Ovary (tissue), 3 donors: ENCODE measurements around the gene COQ7.

Experiments used
- CTCF ChIP-seq, 3 donors: fragments of 450-650 bp in 2 of 3; fragments of 200-600 bp in 1 of 3; IDR thresholded peaks; one replicate each; pipeline versions ENCODE4 v1.5.1 to v1.8.0; 2016 to 2022; ENCODE audit warnings: antibody characterized with exemption in 3 of 3, mild to moderate bottlenecking in 1 of 3
- EP300 ChIP-seq: sonication (generic); formaldehyde crosslinking; IDR thresholded peaks from one replicate; pipeline ENCODE4 v1.6.1; 2017; ENCODE audit warnings: antibody characterized with exemption
- POLR2A ChIP-seq: fragments of 450-650 bp; IDR thresholded peaks from one replicate; pipeline ENCODE4 v1.6.1; 2017; ENCODE audit warnings: antibody characterized with exemption, mild to moderate bottlenecking, moderate library complexity
- donor health status: DM: no; HTN: no; CAD: no.

DNA sequence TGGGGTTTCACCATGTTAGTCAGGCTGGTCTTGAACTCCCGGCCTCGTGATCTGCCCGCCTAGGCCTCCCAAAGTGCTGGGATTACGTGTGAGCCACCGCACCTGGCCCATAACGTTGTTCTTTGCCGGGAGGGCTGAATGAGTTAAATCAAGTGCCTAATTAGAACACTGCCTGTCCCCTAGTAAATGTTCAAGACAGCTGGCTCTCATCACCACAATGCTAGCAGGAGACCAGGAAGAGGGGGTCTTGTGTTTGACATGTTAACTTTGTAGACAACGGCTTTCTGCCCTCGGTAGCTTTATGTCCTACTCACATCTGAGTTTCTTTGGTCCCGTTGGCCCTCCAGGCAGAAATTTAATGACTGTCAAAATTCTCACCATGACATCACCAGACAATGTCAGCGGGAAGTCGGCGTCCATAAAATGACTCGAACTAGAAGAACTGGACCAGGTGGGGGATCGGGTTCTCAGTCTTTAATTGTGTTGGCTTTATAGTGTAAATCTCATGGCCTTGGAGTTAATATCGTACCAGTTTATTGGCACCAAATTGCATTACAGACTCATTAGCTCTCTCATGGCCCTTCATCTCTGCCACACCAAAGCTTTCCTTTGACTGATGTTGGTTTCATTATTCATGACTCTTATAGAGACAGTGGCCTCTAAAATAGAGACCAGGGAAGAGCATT is 34.9 kb downstream of the COQ7 start:
- TF ChIP-seq CTCF (IDR thresholded peaks at IDR 0.05) (no peak), EP300 (no peak), POLR2A (no peak)
